Vagina (tissue), 2 donors: ENCODE data around the gene TBCD.

Experiments
- CTCF ChIP-seq, 3 experiments: fragments of 450-650 bp in 2 of 3; fragments of 200-600 bp in 1 of 3; sonication (generic) in 1 of 3; IDR thresholded peaks; one replicate each; pipeline ENCODE4 v1.5.1; 2017 to 2019; ENCODE audit warnings: antibody characterized with exemption in 3 of 3, mild to moderate bottlenecking in 2 of 3, moderate library complexity in 2 of 3
- POLR2AphosphoS5 ChIP-seq, 2 donors: sonication (generic); formaldehyde crosslinking; IDR thresholded peaks; one replicate each; pipeline ENCODE4 v1.9.0; 2017; ENCODE audit warnings: antibody characterized with exemption in 2 of 2, mild to moderate bottlenecking in 2 of 2, low read depth in 1 of 2; ENCODE audit not compliant: insufficient read depth in 1 of 2

- no peak for TF ChIP-seq CTCF (IDR thresholded peaks at IDR 0.05)
- no peak for TF ChIP-seq POLR2AphosphoS5 (IDR thresholded peaks at IDR 0.05; ENCODE audit: insufficient read depth in 1 of 2, low read depth in 1 of 2)
Observed at GRCh38 chr17:82823004-82823403, 71.1 kb downstream of the TBCD start.
